Measurements from ENCODE around the gene ZCCHC18.
"Not testable (repeated sequence)": the region's sequence is repeated elsewhere in the genome, so short reads cannot be mapped to it uniquely, and the experiment has no call there.

- TF ChIP-seq, protein P1, sequence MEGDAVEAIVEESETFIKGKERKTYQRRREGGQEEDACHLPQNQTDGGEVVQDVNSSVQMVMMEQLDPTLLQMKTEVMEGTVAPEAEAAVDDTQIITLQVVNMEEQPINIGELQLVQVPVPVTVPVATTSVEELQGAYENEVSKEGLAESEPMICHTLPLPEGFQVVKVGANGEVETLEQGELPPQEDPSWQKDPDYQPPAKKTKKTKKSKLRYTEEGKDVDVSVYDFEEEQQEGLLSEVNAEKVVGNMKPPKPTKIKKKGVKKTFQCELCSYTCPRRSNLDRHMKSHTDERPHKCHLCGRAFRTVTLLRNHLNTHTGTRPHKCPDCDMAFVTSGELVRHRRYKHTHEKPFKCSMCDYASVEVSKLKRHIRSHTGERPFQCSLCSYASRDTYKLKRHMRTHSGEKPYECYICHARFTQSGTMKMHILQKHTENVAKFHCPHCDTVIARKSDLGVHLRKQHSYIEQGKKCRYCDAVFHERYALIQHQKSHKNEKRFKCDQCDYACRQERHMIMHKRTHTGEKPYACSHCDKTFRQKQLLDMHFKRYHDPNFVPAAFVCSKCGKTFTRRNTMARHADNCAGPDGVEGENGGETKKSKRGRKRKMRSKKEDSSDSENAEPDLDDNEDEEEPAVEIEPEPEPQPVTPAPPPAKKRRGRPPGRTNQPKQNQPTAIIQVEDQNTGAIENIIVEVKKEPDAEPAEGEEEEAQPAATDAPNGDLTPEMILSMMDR (IDR thresholded peaks at IDR 0.05; ENCODE audit: extremely low read depth in 1 of 2, insufficient read depth in 1 of 2, low read depth in 1 of 2, low read length in 2 of 2), result not testable (repeated sequence)
- not testable (repeated sequence) for TF ChIP-seq FOS (IDR thresholded peaks at IDR 0.05; ENCODE audit: borderline replicate concordance, insufficient read depth, low read length)
These were observed 49.7 kb upstream of the ZCCHC18 start for GRCh38 chrX:104062636-104063035.

All from endothelial cell of umbilical vein (primary cell).